HG02884 (cell line): ENCODE data around the gene OSBPL10.
"Not testable (repeated sequence)": the region's sequence is repeated elsewhere in the genome, so short reads cannot be mapped to it uniquely, and the experiment has no call there.

ENCODE experiments used
- ATAC-seq: cut with Tn5 transposase; IDR thresholded peaks from one replicate; pipeline ENCODE4 v1.9.1; 2021; ENCODE audit warnings: mild to moderate bottlenecking, moderate library complexity; ENCODE audit not compliant: unreplicated experiment

OSBPL10 gene

GRCh38 chr3:31992995-31993394 is 11.9 kb upstream of the OSBPL10 start:
- ATAC-seq = not testable (repeated sequence)

- no peak for ATAC-seq
Measured at GRCh38 chr3:31988271-31988670, 7.2 kb upstream of the OSBPL10 start.

- no peak for ATAC-seq
Measured at GRCh38 chr3:31985831-31986230, 4.8 kb upstream of the OSBPL10 start.

- no peak for ATAC-seq
Measured at GRCh38 chr3:31984321-31984720, 3.3 kb upstream of the OSBPL10 start.

- peak; percentile 35 for ATAC-seq
Measured at GRCh38 chr3:31980530-31981205, 394 bp downstream of the OSBPL10 start.

GRCh38 chr3:31979001-31979697 is 1.9 kb downstream of the OSBPL10 start:
- ATAC-seq = peak; percentile 59

- ATAC-seq = no peak
Measured at GRCh38 chr3:31978553-31978952, 2.5 kb downstream of the OSBPL10 start.

GRCh38 chr3:31977736-31978135 is 3.3 kb downstream of the OSBPL10 start:
- ATAC-seq = no peak

GRCh38 chr3:31976302-31976701 is 4.8 kb downstream of the OSBPL10 start:
- no peak for ATAC-seq

GRCh38 chr3:31974964-31975363 is 6.1 kb downstream of the OSBPL10 start:
- no peak for ATAC-seq

GRCh38 chr3:31974471-31974870 is 6.6 kb downstream of the OSBPL10 start:
- ATAC-seq = no peak

- ATAC-seq = no peak
Measured at GRCh38 chr3:31973837-31974236, 7.2 kb downstream of the OSBPL10 start.

GRCh38 chr3:31973081-31973480 is 8.0 kb downstream of the OSBPL10 start:
- no peak for ATAC-seq

GRCh38 chr3:31971607-31972006 is 9.5 kb downstream of the OSBPL10 start:
- no peak for ATAC-seq

- ATAC-seq = no peak
Measured at GRCh38 chr3:31968927-31969418, 12.1 kb downstream of the OSBPL10 start.

GRCh38 chr3:31968369-31968926 is 12.6 kb downstream of the OSBPL10 start:
- ATAC-seq = no peak

- ATAC-seq = no peak
Measured at GRCh38 chr3:31967592-31967991, 13.5 kb downstream of the OSBPL10 start.

- ATAC-seq = no peak
Measured at GRCh38 chr3:31966978-31967591, 14.0 kb downstream of the OSBPL10 start.

- ATAC-seq = no peak
Measured at GRCh38 chr3:31962801-31963205, 18.3 kb downstream of the OSBPL10 start.

- ATAC-seq = no peak
Measured at GRCh38 chr3:31960793-31961431, 20.1 kb downstream of the OSBPL10 start.
